HG03432 (cell line): ENCODE data around the gene PABPC5.

Experiments
- ATAC-seq: cut with Tn5 transposase; IDR thresholded peaks from one replicate; pipeline ENCODE4 v1.9.1; 2021; ENCODE audit warnings: mild to moderate bottlenecking, moderate library complexity; ENCODE audit not compliant: unreplicated experiment

PABPC5 gene

DNA sequence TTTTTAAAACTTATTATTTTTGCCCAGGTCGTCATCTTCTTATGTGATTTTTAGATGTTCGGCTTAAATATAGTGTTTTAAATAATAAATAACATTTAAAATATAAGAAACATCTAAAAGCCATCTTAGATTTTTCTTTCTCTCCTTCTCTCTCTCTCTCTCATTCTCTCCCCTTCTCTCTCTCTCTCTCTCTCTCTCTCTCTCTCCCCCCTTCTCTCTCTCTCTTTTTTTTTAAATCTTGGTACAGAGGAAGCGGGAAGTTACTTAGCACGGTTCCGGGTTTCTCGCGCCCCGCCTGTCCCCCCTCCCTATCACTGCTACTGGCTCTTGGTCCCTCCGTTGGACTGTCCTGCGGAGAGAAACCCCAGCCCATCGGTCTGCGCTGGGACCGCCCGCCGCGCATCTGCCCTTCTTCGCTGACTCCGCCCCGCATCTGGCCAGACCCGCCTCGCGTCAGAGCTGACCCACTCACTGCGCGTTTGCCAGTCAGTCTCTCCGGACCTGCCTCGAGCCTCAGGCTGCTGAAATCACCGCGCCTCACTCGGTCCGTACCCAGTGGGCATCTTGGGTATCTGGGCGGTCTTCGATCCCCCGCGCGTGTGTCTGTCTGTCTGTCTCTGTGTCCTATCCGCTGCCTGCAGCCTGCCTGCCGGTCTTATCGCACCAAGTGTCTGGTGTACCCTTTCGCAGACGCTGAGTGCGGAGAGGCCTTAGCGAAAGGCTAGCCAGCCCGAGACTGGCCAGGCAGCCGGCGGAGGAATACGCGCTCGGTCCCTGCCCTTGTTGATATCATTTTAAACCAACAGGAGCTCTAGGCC lies at the start of gene PABPC5:
PABPC5 (plus strand) TSS at position 489 of the 818 bp plus-strand sequence. CDS start 739 bp downstream, outside the sequence.
- ATAC-seq: no peak

DNA sequence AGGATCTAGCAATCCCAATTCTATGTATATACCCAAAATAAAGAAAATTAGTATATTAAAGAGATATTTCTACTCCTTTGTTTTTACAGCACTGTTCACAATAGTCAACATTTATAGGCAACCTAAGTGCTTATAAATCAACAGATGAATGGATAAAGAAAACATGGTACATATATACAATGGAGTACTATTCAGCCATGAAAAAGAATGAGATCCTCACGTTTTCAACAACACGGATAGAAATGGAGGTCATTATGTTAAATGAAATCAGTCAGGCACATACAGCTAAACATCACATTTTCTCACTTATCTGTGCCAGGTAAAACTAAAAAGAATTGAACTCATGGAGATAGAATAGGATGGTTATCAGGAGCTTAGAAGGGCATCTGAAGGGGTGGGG lies 45.6 kb upstream of the PABPC5 start:
- no peak for ATAC-seq

DNA sequence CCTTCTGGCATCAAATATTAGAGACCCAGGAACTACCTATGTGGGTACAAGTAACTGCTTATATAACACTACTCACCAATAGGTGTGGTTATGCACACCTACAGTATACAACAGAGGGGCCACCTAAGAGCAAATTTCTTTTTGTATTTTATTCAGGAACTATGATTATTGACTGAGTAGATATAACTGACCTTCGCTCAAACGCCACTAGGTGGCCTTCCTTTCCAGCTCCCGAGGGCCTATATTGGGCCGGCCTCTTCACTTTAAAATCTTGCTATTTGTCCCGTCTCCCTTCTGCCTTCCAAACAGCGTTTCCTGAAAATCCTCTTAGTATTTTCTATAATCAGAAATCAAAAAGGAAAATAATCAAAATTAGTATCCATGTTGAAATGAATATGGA lies 19.9 kb upstream of the PABPC5 start:
- no peak for ATAC-seq

DNA sequence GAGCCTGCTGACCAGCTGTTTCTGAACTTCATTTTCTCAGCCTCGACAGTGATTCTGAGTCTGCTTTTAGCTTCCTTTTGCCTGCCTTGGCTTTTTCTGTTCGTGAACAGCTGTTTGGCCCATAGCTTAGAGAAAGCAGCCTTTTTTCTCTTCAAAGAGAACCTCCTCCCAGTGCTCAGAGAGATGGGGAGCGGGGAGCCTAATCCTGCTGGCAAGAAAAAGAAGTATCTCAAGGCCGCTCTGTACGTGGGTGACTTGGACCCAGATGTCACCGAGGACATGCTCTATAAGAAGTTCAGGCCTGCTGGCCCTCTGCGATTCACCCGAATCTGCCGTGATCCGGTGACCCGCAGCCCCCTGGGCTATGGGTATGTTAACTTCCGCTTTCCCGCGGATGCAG lies 756 bp downstream of the PABPC5 start:
- no peak for ATAC-seq
